Esophagus squamous epithelium (tissue), 4 donors: ENCODE data around the gene CUBN.

Source experiments
- POLR2A ChIP-seq, 4 donors: fragments of 450-650 bp; IDR thresholded peaks; one replicate each; pipeline ENCODE4 v1.6.1; 2017; ENCODE audit warnings: antibody characterized with exemption in 4 of 4, mild to moderate bottlenecking in 4 of 4, moderate library complexity in 3 of 4
- TF ChIP-seq, protein P1 (sequence below), 6 experiments: fragments of 450-650 bp in 4 of 6; fragments of 200-600 bp in 2 of 6; sonication (generic) in 2 of 6; IDR thresholded peaks; one replicate each; pipeline ENCODE4 v1.5.1; 2016 to 2019; ENCODE audit warnings: antibody characterized with exemption in 6 of 6, mild to moderate bottlenecking in 4 of 6, moderate library complexity in 4 of 6

DNA sequence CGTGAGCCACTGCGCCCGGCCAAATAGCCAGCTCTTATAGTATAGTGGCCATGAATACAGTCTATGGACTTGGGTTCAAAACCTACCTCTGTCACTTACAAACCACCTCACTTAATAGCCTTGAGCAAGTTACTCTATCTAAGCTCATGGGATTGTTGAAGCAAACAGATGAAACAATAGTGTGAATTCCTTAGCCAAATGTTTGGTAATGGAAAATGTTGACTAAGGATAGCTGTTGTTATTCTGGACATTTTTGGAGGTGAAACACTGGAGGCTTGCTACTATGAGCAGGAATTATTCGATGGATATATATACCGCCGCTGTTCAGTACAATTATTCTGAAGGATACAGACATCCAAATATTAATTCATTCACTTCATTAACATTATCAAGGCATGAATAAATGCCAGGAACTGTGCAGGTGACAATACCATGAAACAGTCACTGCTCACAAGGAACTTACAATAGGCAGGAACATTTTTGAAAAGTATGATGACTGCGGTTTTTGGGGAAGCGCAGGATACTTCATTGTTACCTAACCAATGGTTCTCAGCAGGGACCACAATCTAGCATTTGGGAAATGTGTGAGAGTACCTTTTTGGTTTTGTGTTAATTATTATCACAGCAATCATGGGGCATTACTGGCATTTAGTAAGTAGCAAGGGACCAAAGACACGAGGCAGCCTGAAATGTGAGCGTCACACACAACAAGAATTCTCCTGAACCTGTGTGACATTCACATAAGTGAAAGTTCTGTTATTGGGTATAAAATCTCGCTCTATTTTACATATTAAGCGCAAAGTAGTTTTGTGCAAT lies 55.7 kb downstream of the CUBN start:
- TF ChIP-seq, protein P1, sequence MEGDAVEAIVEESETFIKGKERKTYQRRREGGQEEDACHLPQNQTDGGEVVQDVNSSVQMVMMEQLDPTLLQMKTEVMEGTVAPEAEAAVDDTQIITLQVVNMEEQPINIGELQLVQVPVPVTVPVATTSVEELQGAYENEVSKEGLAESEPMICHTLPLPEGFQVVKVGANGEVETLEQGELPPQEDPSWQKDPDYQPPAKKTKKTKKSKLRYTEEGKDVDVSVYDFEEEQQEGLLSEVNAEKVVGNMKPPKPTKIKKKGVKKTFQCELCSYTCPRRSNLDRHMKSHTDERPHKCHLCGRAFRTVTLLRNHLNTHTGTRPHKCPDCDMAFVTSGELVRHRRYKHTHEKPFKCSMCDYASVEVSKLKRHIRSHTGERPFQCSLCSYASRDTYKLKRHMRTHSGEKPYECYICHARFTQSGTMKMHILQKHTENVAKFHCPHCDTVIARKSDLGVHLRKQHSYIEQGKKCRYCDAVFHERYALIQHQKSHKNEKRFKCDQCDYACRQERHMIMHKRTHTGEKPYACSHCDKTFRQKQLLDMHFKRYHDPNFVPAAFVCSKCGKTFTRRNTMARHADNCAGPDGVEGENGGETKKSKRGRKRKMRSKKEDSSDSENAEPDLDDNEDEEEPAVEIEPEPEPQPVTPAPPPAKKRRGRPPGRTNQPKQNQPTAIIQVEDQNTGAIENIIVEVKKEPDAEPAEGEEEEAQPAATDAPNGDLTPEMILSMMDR (IDR thresholded peaks at IDR 0.05): no peak
- no peak for TF ChIP-seq POLR2A (IDR thresholded peaks at IDR 0.05)
